Bronchial epithelial cell (primary cell): ENCODE measurements around the gene LBX2. TPM values are rescaled to one million over a fixed set of nuclear protein-coding genes. Genes with fewer than 3 reads are reported as not detected.

Source experiments
- DNase-seq: peaks from one replicate; pipeline ENCODE4 v3.0.0-alpha.2; 2010; ENCODE audit warnings: low read depth
- FAIRE-seq: peaks from 2 replicates; lab custom pipeline; 2011; peaks lifted over from hg19 to GRCh38; lab: Jason Lieb, UNC
- H3K27me3 ChIP-seq: 2 replicates; pipeline ENCODE4 v1.5.1; 2011; ENCODE audit warnings: low read length; ENCODE audit not compliant: control insufficient read depth, insufficient read depth
- H3K36me3 ChIP-seq: 2 replicates; pipeline ENCODE4 v1.5.1; 2011; ENCODE audit warnings: low read length; ENCODE audit not compliant: control insufficient read depth, insufficient read depth
- H3K4me3 ChIP-seq: 2 replicates; pipeline ENCODE4 v1.5.1; 2011; ENCODE audit warnings: mild to moderate bottlenecking, low read depth, low read length, control low read depth
- CTCF ChIP-seq: IDR thresholded peaks from 2 replicates; pipeline ENCODE4 v1.5.1; 2011; ENCODE audit warnings: mild to moderate bottlenecking, moderate library complexity, low read length, control low read depth, inconsistent platforms; ENCODE audit not compliant: insufficient read depth, severe bottlenecking
- total RNA-seq: library from RNA; depleted of rRNA; stranded (reverse); fragments of >200 nt; gene quantifications from 2 replicates; pipeline ENCODE4 v1.2.1, GENCODE V29; 2014

LBX2 gene
- total RNA-seq, 1 donor from 2014 or later: 0.53 TPM

GRCh38 chr2:74515271-74515980 lies 16.0 kb upstream of the LBX2 start:
- Histone ChIP-seq H3K4me3 (no peak overlapping the region), H3K27me3 (peaks cover 44% of the 10 kb centered on the region), H3K36me3 (no peaks in the 10 kb centered on the region)
- TF ChIP-seq CTCF: no peak
- FAIRE-seq (no peak), DNase-seq (no peak)

- DNase-seq: no peak
- no peak for FAIRE-seq
- no peaks in the 10 kb centered on the region for H3K36me3 ChIP-seq
- H3K27me3 ChIP-seq: peaks cover 44% of the 10 kb centered on the region
- H3K4me3 ChIP-seq: no peak within 1 kb of the TSS
- no peak for TF ChIP-seq CTCF
These were observed 15.2 kb upstream of the LBX2 start, which contains the start of gene TLX2 for GRCh38 chr2:74514368-74515270. Gene TLX2, plus strand, starts transcription at chr2:74514450. Its CDS starts 357 bp downstream, at chr2:74514807.

- no peaks in the 10 kb centered on the region for H3K36me3 ChIP-seq
- FAIRE-seq: no peak
- no peak for TF ChIP-seq CTCF
- H3K4me3 ChIP-seq: no peak overlapping the region
- H3K27me3 ChIP-seq: peaks cover 44% of the 10 kb centered on the region
- no peak for DNase-seq
These were observed 14.4 kb upstream of the LBX2 start for GRCh38 chr2:74513605-74514367.

GRCh38 chr2:74512744-74513604 lies 13.6 kb upstream of the LBX2 start:
- Histone ChIP-seq H3K4me3 (no peak overlapping the region), H3K36me3 (no peaks in the 10 kb centered on the region), H3K27me3 (peaks cover 44% of the 10 kb centered on the region)
- no peak for TF ChIP-seq CTCF
- DNase-seq: no peak
- no peak for FAIRE-seq
